DND-41 (cell line): ENCODE measurements around the gene ANO3.

ENCODE experiments used
- CTCF ChIP-seq: IDR thresholded peaks from 2 replicates; pipeline ENCODE4 v1.5.1; 2012; ENCODE audit warnings: borderline replicate concordance, low read length, moderate library complexity, mild to moderate bottlenecking; ENCODE audit not compliant: poor library complexity, severe bottlenecking; ENCODE audit errors: extremely low read depth
- EZH2 ChIP-seq: IDR thresholded peaks from 3 replicates; pipeline ENCODE4 v1.6.1; 2012; ENCODE audit warnings: borderline replicate concordance, low read depth, mild to moderate bottlenecking, moderate library complexity, low read length, inconsistent platforms; ENCODE audit not compliant: severe bottlenecking

GRCh38 chr11:26704249-26704648, 372.3 kb downstream of the ANO3 start:
- TF ChIP-seq CTCF (no peak), EZH2 (no peak)
